Right lobe of liver (tissue), 6 donors: Measurements from ENCODE around the gene COL16A1. TPM values are rescaled to one million over a fixed set of nuclear protein-coding genes. Genes with fewer than 3 reads are reported as not detected.
A peak's percentile ranks its signal among the peaks of the same experiment; 100 is the strongest.
"Not testable (repeated sequence)": the region's sequence is repeated elsewhere in the genome, so short reads cannot be mapped to it uniquely, and the experiment has no call there.

Experiments used
- ATAC-seq, 4 donors: fragments of 200-7000 bp; cut with Tn5 transposase; one replicate each; pipeline ENCODE4 v1.9.1; 2020; ENCODE audit warnings: mild to moderate bottlenecking in 4 of 4, moderate library complexity in 4 of 4
- DNase-seq, 3 donors: peaks; one replicate each; pipeline ENCODE4 v3.0.0-alpha.2; 2020
- H3K27ac ChIP-seq, 3 donors: fragments of 200-600 bp; one replicate each; pipeline ENCODE4 v1.8.0; 2022
- H3K27me3 ChIP-seq, 2 donors: fragments of 200-600 bp; one replicate each; pipeline ENCODE4 v1.8.0; 2022
- H3K36me3 ChIP-seq, 4 donors: fragments of 200-600 bp; sonication (generic) in 1 of 4; one replicate each; pipeline versions ENCODE4 v1.5.1 to v1.8.0; 2017 to 2022; ENCODE audit warnings: control low read depth in 1 of 4
- H3K4me1 ChIP-seq, 4 donors: fragments of 200-600 bp; sonication (generic) in 1 of 4; one replicate each; pipeline versions ENCODE4 v1.5.1 to v1.8.0; 2017 to 2022; ENCODE audit warnings: control low read depth in 1 of 4
- H3K4me3 ChIP-seq, 3 donors: fragments of 200-600 bp; one replicate each; pipeline ENCODE4 v1.8.0; 2022
- H3K9me3 ChIP-seq, 4 donors: fragments of 200-600 bp; sonication (generic) in 1 of 4; one replicate each; pipeline versions ENCODE4 v1.5.1 to v1.8.0; 2017 to 2022; ENCODE audit warnings: control low read depth in 1 of 4
- CTCF ChIP-seq, 4 donors: fragments of 200-600 bp in 3 of 4; fragments of 450-650 bp in 1 of 4; IDR thresholded peaks; one replicate each; pipeline versions ENCODE4 v1.5.1 to v1.8.0; 2016 to 2022; ENCODE audit warnings: antibody characterized with exemption in 4 of 4, mild to moderate bottlenecking in 2 of 4
- POLR2A ChIP-seq: fragments of 450-650 bp; IDR thresholded peaks from one replicate; pipeline ENCODE4 v1.6.1; 2017; ENCODE audit warnings: antibody characterized with exemption, mild to moderate bottlenecking
- WGBS: methylation state at CpG from one replicate; pipeline ENCODE4 v1.1.6; 2018; ENCODE audit warnings: low coverage, low lambda C conversion rate; ENCODE audit not compliant: insufficient coverage; ENCODE audit errors: missing lambda C conversion rate; 5-methylcytosine and 5-hydroxymethylcytosine counted together
- intact Hi-C, 2 donors: fragments of 100-400 bp; cut with DNase I; formaldehyde crosslinking; loops; one replicate each; pipeline versions ENCODE4 v1.11.2 to v1.14.1; 2022
- total RNA-seq, 6 experiments: library from RNA; depleted of rRNA in 2 of 6; stranded (reverse); fragments of >200 nt in 2 of 6; fragmentation: NEBNext Ultra II Directional in 3 of 6; extraction: Animal tissue kit (Norgen Biotek cat#: 25700) in 3 of 6; gene quantifications; one replicate each; pipeline versions ENCODE4 v1.1.0 to v1.2.4, GENCODE V29; 2016 to 2023
- donor health status: DM: no; HTN: yes; CAD: no.
- donor health status: DM: no; HTN: no; CAD: no.
- donor health status: DM: no; HTN: no; CAD: no.
- donor health status: DM: no; HTN: yes; CAD: no.
- donor health status: DM: no; HTN: yes; CAD: no.

Gene COL16A1
- total RNA-seq, 6 experiments from 2014 or later = 0.73 to 3.5 (median 1.9) TPM

- ATAC-seq (no peak), DNase-seq (no peak)
- Histone ChIP-seq H3K4me3 (no peak overlapping the region), H3K9me3 (no peaks in the 10 kb centered on the region), H3K27me3 (no peaks in the 10 kb centered on the region), H3K36me3 (no peaks in the 10 kb centered on the region), H3K27ac (no peak overlapping the region), H3K4me1 (peaks cover 0 to 14% (median 4%) of the 10 kb centered on the region in 4 donors)
- 36% methylated on average over 5 of the region's 5 CpGs for WGBS
- TF ChIP-seq CTCF (IDR thresholded peaks at IDR 0.05) = no peak
- intact Hi-C loops = no loop called here
Observed at GRCh38 chr1:31707711-31708110, 3.9 kb upstream of the COL16A1 start.

GRCh38 chr1:31707059-31707600 is 3.3 kb upstream of the COL16A1 start:
- WGBS = 79% methylated on average over 2 of the region's 4 CpGs
- H3K4me1 ChIP-seq = peaks cover 0 to 14% (median 4%) of the 10 kb centered on the region in 4 donors
- ATAC-seq, H3K27ac ChIP-seq, H3K9me3 ChIP-seq, H3K27me3 ChIP-seq, intact Hi-C loops, H3K4me3 ChIP-seq, DNase-seq, H3K36me3 ChIP-seq: not testable (repeated sequence)

- ATAC-seq = no peak
- no peak for DNase-seq
- intact Hi-C loops = no loop called here
- peaks cover 0 to 17% (median 4%) of the 10 kb centered on the region in 4 donors for H3K4me1 ChIP-seq
- no peak overlapping the region for H3K27ac ChIP-seq
- 58% methylated on average over 2 of the region's 15 CpGs for WGBS
- no peaks in the 10 kb centered on the region for H3K36me3 ChIP-seq
- H3K4me3 ChIP-seq = no peak overlapping the region
- no peaks in the 10 kb centered on the region for H3K27me3 ChIP-seq
- TF ChIP-seq POLR2A = no peak
- TF ChIP-seq CTCF (IDR thresholded peaks at IDR 0.05) = no peak
- H3K9me3 ChIP-seq = no peaks in the 10 kb centered on the region
Observed at GRCh38 chr1:31706384-31707058, 2.7 kb upstream of the COL16A1 start.

GRCh38 chr1:31705080-31705866 is 1.5 kb upstream of the COL16A1 start:
- DNase-seq = peak; percentile 56 to 68 (median 65)
- Histone ChIP-seq H3K36me3 (no peaks in the 10 kb centered on the region), H3K4me1 (peaks cover 0 to 29% (median 8%) of the 10 kb centered on the region in 4 donors), H3K27me3 (no peaks in the 10 kb centered on the region), H3K27ac (no peak overlapping the region), H3K9me3 (no peaks in the 10 kb centered on the region), H3K4me3 (peak overlapping the region in 1 of 3 donors; percentile 21)
- WGBS = 33% methylated on average over 9 of the region's 23 CpGs
- ATAC-seq = peak; percentile 12 to 42 (median 38)
- intact Hi-C loops = no loop called here
- no peak for TF ChIP-seq POLR2A
- peak in 3 of 4 donors; percentile 15 to 24 (median 17) for TF ChIP-seq CTCF (IDR thresholded peaks at IDR 0.05)
